HG03521 (cell line): ENCODE measurements around the gene PIGR.

Source experiments
- ATAC-seq: cut with Tn5 transposase; IDR thresholded peaks from one replicate; pipeline ENCODE4 v1.9.1; 2021; ENCODE audit warnings: mild to moderate bottlenecking, moderate library complexity; ENCODE audit not compliant: unreplicated experiment

PIGR gene

GRCh38 chr1:206946261-206946660 is at the start of gene PIGR:
Gene PIGR, minus strand, starts transcription at chr1:206946466. Its CDS starts 5,935 bp downstream, at chr1:206940531.
- no peak for ATAC-seq

- ATAC-seq, result no peak
These were observed 46.5 kb upstream of the PIGR start for GRCh38 chr1:206992790-206993189.

- ATAC-seq, result no peak
These were observed 41.6 kb upstream of the PIGR start for GRCh38 chr1:206987873-206988272.

- no peak for ATAC-seq
These were observed 40.6 kb upstream of the PIGR start for GRCh38 chr1:206986885-206987284.

- ATAC-seq, result no peak
These were observed 40.1 kb upstream of the PIGR start for GRCh38 chr1:206986402-206986801.

GRCh38 chr1:206985162-206985749 is 39.0 kb upstream of the PIGR start:
- no peak for ATAC-seq

- ATAC-seq, result no peak
These were observed 36.0 kb upstream of the PIGR start for GRCh38 chr1:206982216-206982615.

- ATAC-seq, result no peak
These were observed 33.2 kb upstream of the PIGR start for GRCh38 chr1:206979379-206980043.

- ATAC-seq, result no peak
These were observed 32.0 kb upstream of the PIGR start for GRCh38 chr1:206978259-206978658.

- ATAC-seq, result no peak
These were observed 29.0 kb upstream of the PIGR start for GRCh38 chr1:206975306-206975705.

GRCh38 chr1:206974140-206974539 is 27.9 kb upstream of the PIGR start:
- ATAC-seq, result no peak

- ATAC-seq, result no peak
These were observed 26.5 kb upstream of the PIGR start for GRCh38 chr1:206972728-206973127.

GRCh38 chr1:206971029-206971655 is 24.9 kb upstream of the PIGR start:
- peak; percentile 44 for ATAC-seq

GRCh38 chr1:206970446-206970845 is 24.2 kb upstream of the PIGR start, which contains the start of gene FCAMR:
Gene FCAMR, minus strand, starts transcription at chr1:206970460. Its CDS starts 335 bp downstream, at chr1:206970125.
- no peak for ATAC-seq

- ATAC-seq, result no peak
These were observed 22.8 kb upstream of the PIGR start for GRCh38 chr1:206969090-206969489.

GRCh38 chr1:206967096-206967849 is 21.0 kb upstream of the PIGR start:
- no peak for ATAC-seq

- ATAC-seq, result no peak
These were observed 19.5 kb upstream of the PIGR start for GRCh38 chr1:206965781-206966180.

- ATAC-seq, result no peak
These were observed 17.5 kb upstream of the PIGR start for GRCh38 chr1:206963740-206964139.

- ATAC-seq, result no peak
These were observed 16.9 kb upstream of the PIGR start for GRCh38 chr1:206963119-206963712.

- no peak for ATAC-seq
These were observed 16.0 kb upstream of the PIGR start for GRCh38 chr1:206962272-206962671.

GRCh38 chr1:206961668-206962067 is 15.4 kb upstream of the PIGR start:
- no peak for ATAC-seq
